ENCODE data around the gene PTPRA.

- TF ChIP-seq CTCF (IDR thresholded peaks at IDR 0.05) (no peak), EZH2 (IDR thresholded peaks at IDR 0.05; ENCODE audit: borderline replicate concordance, insufficient read depth, low read depth, low read length, poor library complexity, severe bottlenecking) (no peak)
Observed at GRCh38 chr20:2859330-2860121, 13.8 kb upstream of the PTPRA start.
